ENCODE data around the gene TCHP. TPM values are rescaled to one million over a fixed set of nuclear protein-coding genes. Genes with fewer than 3 reads are reported as not detected.

TCHP gene
- total and polyA plus RNA-seq, 2 experiments from 2014 or later: 3.1 to 6.2 TPM

DNA sequence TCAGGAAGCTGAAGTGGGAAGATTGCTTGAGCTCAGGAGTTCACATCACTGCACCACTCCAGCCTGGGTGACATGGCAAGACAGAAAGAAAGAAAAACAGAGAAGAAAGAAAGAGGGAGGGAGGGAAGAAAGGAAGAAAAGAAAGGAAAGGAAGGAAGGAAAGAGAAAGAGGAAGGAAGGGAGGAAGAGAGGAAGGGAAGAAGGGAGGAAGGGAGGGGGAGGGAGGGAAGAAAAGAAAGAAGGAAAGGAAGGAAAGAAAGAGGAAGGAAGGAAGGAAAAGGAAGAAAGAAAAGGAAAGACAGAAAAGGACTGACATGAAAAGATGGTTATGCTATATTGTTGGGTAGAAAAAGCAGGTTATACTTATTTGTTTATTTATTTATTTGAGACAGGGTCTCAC, 23.7 kb upstream of the TCHP start:
- no peak overlapping the region for H3K27ac Mint-ChIP-seq
- peaks cover 4% of the 10 kb centered on the region for H3K27me3 Mint-ChIP-seq (ENCODE audit: insufficient read depth, low read depth, poor library complexity)
- no peaks in the 10 kb centered on the region for H3K9me2 ChIP-seq (ENCODE audit: insufficient read depth)
- TF ChIP-seq, protein P1, sequence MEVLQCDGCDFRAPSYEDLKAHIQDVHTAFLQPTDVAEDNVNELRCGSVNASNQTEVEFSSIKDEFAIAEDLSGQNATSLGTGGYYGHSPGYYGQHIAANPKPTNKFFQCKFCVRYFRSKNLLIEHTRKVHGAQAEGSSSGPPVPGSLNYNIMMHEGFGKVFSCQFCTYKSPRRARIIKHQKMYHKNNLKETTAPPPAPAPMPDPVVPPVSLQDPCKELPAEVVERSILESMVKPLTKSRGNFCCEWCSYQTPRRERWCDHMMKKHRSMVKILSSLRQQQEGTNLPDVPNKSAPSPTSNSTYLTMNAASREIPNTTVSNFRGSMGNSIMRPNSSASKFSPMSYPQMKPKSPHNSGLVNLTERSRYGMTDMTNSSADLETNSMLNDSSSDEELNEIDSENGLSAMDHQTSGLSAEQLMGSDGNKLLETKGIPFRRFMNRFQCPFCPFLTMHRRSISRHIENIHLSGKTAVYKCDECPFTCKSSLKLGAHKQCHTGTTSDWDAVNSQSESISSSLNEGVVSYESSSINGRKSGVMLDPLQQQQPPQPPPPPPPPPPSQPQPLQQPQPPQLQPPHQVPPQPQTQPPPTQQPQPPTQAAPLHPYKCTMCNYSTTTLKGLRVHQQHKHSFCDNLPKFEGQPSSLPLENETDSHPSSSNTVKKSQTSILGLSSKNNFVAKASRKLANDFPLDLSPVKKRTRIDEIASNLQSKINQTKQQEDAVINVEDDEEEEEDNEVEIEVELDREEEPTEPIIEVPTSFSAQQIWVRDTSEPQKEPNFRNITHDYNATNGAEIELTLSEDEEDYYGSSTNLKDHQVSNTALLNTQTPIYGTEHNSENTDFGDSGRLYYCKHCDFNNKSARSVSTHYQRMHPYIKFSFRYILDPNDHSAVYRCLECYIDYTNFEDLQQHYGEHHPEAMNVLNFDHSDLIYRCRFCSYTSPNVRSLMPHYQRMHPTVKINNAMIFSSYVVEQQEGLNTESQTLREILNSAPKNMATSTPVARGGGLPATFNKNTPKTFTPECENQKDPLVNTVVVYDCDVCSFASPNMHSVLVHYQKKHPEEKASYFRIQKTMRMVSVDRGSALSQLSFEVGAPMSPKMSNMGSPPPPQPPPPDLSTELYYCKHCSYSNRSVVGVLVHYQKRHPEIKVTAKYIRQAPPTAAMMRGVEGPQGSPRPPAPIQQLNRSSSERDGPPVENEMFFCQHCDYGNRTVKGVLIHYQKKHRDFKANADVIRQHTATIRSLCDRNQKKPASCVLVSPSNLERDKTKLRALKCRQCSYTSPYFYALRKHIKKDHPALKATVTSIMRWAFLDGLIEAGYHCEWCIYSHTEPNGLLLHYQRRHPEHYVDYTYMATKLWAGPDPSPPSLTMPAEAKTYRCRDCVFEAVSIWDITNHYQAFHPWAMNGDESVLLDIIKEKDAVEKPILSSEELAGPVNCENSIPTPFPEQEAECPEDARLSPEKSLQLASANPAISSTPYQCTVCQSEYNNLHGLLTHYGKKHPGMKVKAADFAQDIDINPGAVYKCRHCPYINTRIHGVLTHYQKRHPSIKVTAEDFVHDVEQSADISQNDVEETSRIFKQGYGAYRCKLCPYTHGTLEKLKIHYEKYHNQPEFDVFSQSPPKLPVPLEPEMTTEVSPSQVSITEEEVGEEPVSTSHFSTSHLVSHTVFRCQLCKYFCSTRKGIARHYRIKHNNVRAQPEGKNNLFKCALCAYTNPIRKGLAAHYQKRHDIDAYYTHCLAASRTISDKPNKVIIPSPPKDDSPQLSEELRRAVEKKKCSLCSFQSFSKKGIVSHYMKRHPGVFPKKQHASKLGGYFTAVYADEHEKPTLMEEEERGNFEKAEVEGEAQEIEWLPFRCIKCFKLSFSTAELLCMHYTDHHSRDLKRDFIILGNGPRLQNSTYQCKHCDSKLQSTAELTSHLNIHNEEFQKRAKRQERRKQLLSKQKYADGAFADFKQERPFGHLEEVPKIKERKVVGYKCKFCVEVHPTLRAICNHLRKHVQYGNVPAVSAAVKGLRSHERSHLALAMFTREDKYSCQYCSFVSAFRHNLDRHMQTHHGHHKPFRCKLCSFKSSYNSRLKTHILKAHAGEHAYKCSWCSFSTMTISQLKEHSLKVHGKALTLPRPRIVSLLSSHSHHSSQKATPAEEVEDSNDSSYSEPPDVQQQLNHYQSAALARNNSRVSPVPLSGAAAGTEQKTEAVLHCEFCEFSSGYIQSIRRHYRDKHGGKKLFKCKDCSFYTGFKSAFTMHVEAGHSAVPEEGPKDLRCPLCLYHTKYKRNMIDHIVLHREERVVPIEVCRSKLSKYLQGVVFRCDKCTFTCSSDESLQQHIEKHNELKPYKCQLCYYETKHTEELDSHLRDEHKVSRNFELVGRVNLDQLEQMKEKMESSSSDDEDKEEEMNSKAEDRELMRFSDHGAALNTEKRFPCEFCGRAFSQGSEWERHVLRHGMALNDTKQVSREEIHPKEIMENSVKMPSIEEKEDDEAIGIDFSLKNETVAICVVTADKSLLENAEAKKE (CRISPR knock-in tag; IDR thresholded peaks at IDR 0.05): no peak
- no peak for TF ChIP-seq EZH2 (IDR thresholded peaks at IDR 0.05; ENCODE audit: low read depth, unreplicated experiment)
- TF ChIP-seq EZH2phosphoT487 (IDR thresholded peaks at IDR 0.05; ENCODE audit: unreplicated experiment): no peak
- TF ChIP-seq JUNB (IDR thresholded peaks at IDR 0.05; ENCODE audit: unreplicated experiment): no peak
- no peak for TF ChIP-seq STAT1 (IDR thresholded peaks at IDR 0.05; ENCODE audit: unreplicated experiment)
- no peak for TF ChIP-seq ZNF331 (CRISPR knock-in tag; IDR thresholded peaks at IDR 0.05; ENCODE audit: low read depth)
- no peak for TF ChIP-seq ZNF114 (CRISPR knock-in tag; IDR thresholded peaks at IDR 0.05)
- TF ChIP-seq CREB1 (CRISPR knock-in tag; IDR thresholded peaks at IDR 0.05; ENCODE audit: low read depth): no peak
- TF ChIP-seq POLR2AphosphoS5 (IDR thresholded peaks at IDR 0.05; ENCODE audit: low read depth): no peak
- TF ChIP-seq, protein P2, sequence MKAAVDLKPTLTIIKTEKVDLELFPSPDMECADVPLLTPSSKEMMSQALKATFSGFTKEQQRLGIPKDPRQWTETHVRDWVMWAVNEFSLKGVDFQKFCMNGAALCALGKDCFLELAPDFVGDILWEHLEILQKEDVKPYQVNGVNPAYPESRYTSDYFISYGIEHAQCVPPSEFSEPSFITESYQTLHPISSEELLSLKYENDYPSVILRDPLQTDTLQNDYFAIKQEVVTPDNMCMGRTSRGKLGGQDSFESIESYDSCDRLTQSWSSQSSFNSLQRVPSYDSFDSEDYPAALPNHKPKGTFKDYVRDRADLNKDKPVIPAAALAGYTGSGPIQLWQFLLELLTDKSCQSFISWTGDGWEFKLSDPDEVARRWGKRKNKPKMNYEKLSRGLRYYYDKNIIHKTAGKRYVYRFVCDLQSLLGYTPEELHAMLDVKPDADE (IDR thresholded peaks at IDR 0.05): no peak
- H3K27me3 ChIP-seq (ENCODE audit: insufficient read depth): no peaks in the 10 kb centered on the region
- H2AFZ ChIP-seq: no peak overlapping the region
- no peak overlapping the region for H3K27ac ChIP-seq (ENCODE audit: low read depth)
- no peak for DNase-seq (ENCODE audit: low spot score)
- no peaks in the 10 kb centered on the region for H3K36me3 ChIP-seq (ENCODE audit: insufficient read depth)
- peaks cover 82% of the 10 kb centered on the region for H3K79me2 ChIP-seq (replicated peaks; ENCODE audit: insufficient read depth)
- peaks cover 28% of the 10 kb centered on the region for H4K20me1 ChIP-seq (replicated peaks; ENCODE audit: insufficient read depth)
- peaks cover 5% of the 10 kb centered on the region; the same call in 2 of the 3 replicates for H3K36me3 Mint-ChIP-seq (ENCODE audit: low read depth)
- H3K4me1 Mint-ChIP-seq: peaks cover 49% of the 10 kb centered on the region
- no peak overlapping the region for H3K4me3 Mint-ChIP-seq
- H3F3A ChIP-seq (replicated peaks; ENCODE audit: low read depth): peaks cover 2% of the 10 kb centered on the region; the same call in 1 of the 2 replicates
- H3K4me1 ChIP-seq (ENCODE audit: insufficient read depth): peaks cover 38% of the 10 kb centered on the region
- H3K4me3 ChIP-seq: no peak overlapping the region
- no peak overlapping the region for H3K4me2 ChIP-seq
- H3K9me3 Mint-ChIP-seq: no peaks in the 10 kb centered on the region
- ATAC-seq: no peak
